GM23248 (cell line): ENCODE results near the gene SPATA24. TPM values are rescaled to one million over a fixed set of nuclear protein-coding genes. Genes with fewer than 3 reads are reported as not detected.
A peak's percentile ranks its signal among the peaks of the same experiment; 100 is the strongest.

Experiments used
- DNase-seq: peaks from one replicate; pipeline ENCODE4 v3.0.0-alpha.2; 2015
- H2AFZ ChIP-seq: fragments of 200-600 bp; sonication (generic); 2 replicates; pipeline ENCODE4 v1.6.1; 2016; ENCODE audit warnings: antibody characterized with exemption
- H3F3A ChIP-seq: fragments of 200-600 bp; sonication (generic); 2 replicates; pipeline ENCODE4 v1.6.1; 2016; ENCODE audit warnings: mild to moderate bottlenecking, antibody characterized with exemption, mixed run types; ENCODE audit not compliant: insufficient read depth
- H3K27ac ChIP-seq: fragments of 200-600 bp; sonication (generic); 2 replicates; pipeline ENCODE4 v1.5.1; 2016; ENCODE audit warnings: mild to moderate bottlenecking
- H3K27me3 ChIP-seq: fragments of 200-600 bp; sonication (generic); replicated peaks from 2 replicates; pipeline ENCODE4 v1.6.1; 2016; ENCODE audit warnings: mild to moderate bottlenecking; ENCODE audit not compliant: insufficient read depth
- H3K36me3 ChIP-seq: fragments of 200-600 bp; sonication (generic); 2 replicates; pipeline ENCODE4 v1.6.1; 2016; ENCODE audit warnings: low read depth, mild to moderate bottlenecking
- H3K4me1 ChIP-seq: fragments of 200-600 bp; sonication (generic); 2 replicates; pipeline ENCODE4 v1.6.1; 2016; ENCODE audit warnings: mild to moderate bottlenecking; ENCODE audit not compliant: insufficient read depth
- H3K4me2 ChIP-seq: fragments of 200-600 bp; sonication (generic); one replicate; pipeline ENCODE4 v1.6.1; 2016; ENCODE audit warnings: mild to moderate bottlenecking; ENCODE audit not compliant: unreplicated experiment
- H3K4me3 ChIP-seq: fragments of 200-600 bp; sonication (generic); 2 replicates; pipeline ENCODE4 v1.5.1; 2016; ENCODE audit warnings: mild to moderate bottlenecking
- H3K79me2 ChIP-seq: fragments of 200-600 bp; sonication (generic); 2 replicates; pipeline ENCODE4 v1.6.1; 2016; ENCODE audit warnings: mild to moderate bottlenecking; ENCODE audit not compliant: insufficient read depth
- H3K9ac ChIP-seq: fragments of 200-600 bp; sonication (generic); 2 replicates; pipeline ENCODE4 v1.6.1; 2016; ENCODE audit warnings: mild to moderate bottlenecking
- H3K9me2 ChIP-seq: fragments of 200-600 bp; sonication (generic); 2 replicates; pipeline ENCODE4 v1.6.1; 2016; ENCODE audit warnings: mixed run types, mild to moderate bottlenecking, moderate library complexity; ENCODE audit not compliant: insufficient read depth
- H3K9me3 ChIP-seq: fragments of 200-600 bp; sonication (generic); one replicate; pipeline ENCODE4 v1.6.1; 2017; ENCODE audit warnings: low read depth
- H4K20me1 ChIP-seq: fragments of 200-600 bp; sonication (generic); 2 replicates; pipeline ENCODE4 v1.6.0; 2016; ENCODE audit not compliant: insufficient read depth
- EZH2 ChIP-seq: fragments of 200-600 bp; sonication (generic); IDR thresholded peaks from 2 replicates; pipeline ENCODE4 v1.6.1; 2018; ENCODE audit warnings: antibody characterized with exemption, mild to moderate bottlenecking; ENCODE audit not compliant: insufficient read depth, poor library complexity, severe bottlenecking
- EZH2phosphoT487 ChIP-seq: fragments of 200-600 bp; sonication (generic); IDR thresholded peaks from 2 replicates; pipeline ENCODE4 v1.6.1; 2018; ENCODE audit warnings: antibody characterized with exemption, moderate library complexity, mild to moderate bottlenecking, low read depth; ENCODE audit not compliant: insufficient read depth
- WGBS, 2 experiments: methylation state at CpG; one replicate each; pipeline ENCODE4 v1.1.6; 2015 to 2017; ENCODE audit warnings: low lambda C conversion rate in 2 of 2, low coverage in 1 of 2; ENCODE audit errors: missing lambda C conversion rate in 2 of 2; 5-methylcytosine and 5-hydroxymethylcytosine counted together
- in situ Hi-C: fragments of 300-500 bp; cut with MboI; formaldehyde crosslinking; loops from 2 replicates; pipeline ENCODE4 v1.15.0; 2020
- polyA plus RNA-seq: library from polyadenylated mRNA; unstranded; fragments of >200 nt; fragmentation: Nextera tagmentation; extraction: Ambion mirVana; gene quantifications from 2 replicates; pipeline ENCODE4 v1.2.1, GENCODE V29; 2016
- total RNA-seq: library from RNA; depleted of rRNA; stranded (reverse); fragments of >200 nt; shearing (Covaris generic); gene quantifications from 2 replicates; pipeline ENCODE4 v1.2.3, GENCODE V29; 2014

Gene SPATA24
- total and polyA plus RNA-seq, 2 experiments from 2014 or later, result 0.43 to 4.3 TPM

- no peak overlapping the region for H3K27ac ChIP-seq
- H3K4me1 ChIP-seq, result peaks cover 19% of the 10 kb centered on the region
- TF ChIP-seq EZH2phosphoT487 (no peak), EZH2 (no peak)
- WGBS, 2 experiments, result 96 to 98% methylated on average over 9 of the region's 9 CpGs
- no peak overlapping the region for H2AFZ ChIP-seq
- no peaks in the 10 kb centered on the region for H3K9me2 ChIP-seq
- H4K20me1 ChIP-seq, result no peaks in the 10 kb centered on the region
- H3K36me3 ChIP-seq, result peaks cover 4% of the 10 kb centered on the region; the same call in 1 of the 2 replicates
- no peak overlapping the region for H3K4me3 ChIP-seq
- H3K79me2 ChIP-seq, result no peaks in the 10 kb centered on the region
- H3K4me2 ChIP-seq, result no peak overlapping the region
- no peaks in the 10 kb centered on the region for H3K9me3 ChIP-seq
- peaks cover 24% of the 10 kb centered on the region for H3F3A ChIP-seq
- in situ Hi-C loops, result no loop called here
- H3K27me3 ChIP-seq, result no peaks in the 10 kb centered on the region
- DNase-seq, result no peak
- no peak overlapping the region for H3K9ac ChIP-seq
These were observed 10.8 kb upstream of the SPATA24 start for GRCh38 chr5:139414581-139415130.

GRCh38 chr5:139413963-139414362 lies 10.1 kb upstream of the SPATA24 start:
- no peak for DNase-seq
- Histone ChIP-seq H3K4me3 (no peak overlapping the region), H3K79me2 (no peaks in the 10 kb centered on the region), H3K9me3 (no peaks in the 10 kb centered on the region), H2AFZ (no peak overlapping the region), H3K4me2 (no peak overlapping the region), H3K9ac (no peak overlapping the region), H3K27ac (no peak overlapping the region), H3K36me3 (peaks cover 4% of the 10 kb centered on the region; the same call in 1 of the 2 replicates), H3K4me1 (peaks cover 19% of the 10 kb centered on the region), H3F3A (peaks cover 27% of the 10 kb centered on the region), H3K9me2 (no peaks in the 10 kb centered on the region), H4K20me1 (no peaks in the 10 kb centered on the region), H3K27me3 (no peaks in the 10 kb centered on the region)
- no peak for TF ChIP-seq EZH2
- no peak for TF ChIP-seq EZH2phosphoT487
- 97 to 99% methylated on average over 6 of the region's 6 CpGs for WGBS, 2 experiments
- in situ Hi-C loops, result no loop called here

GRCh38 chr5:139413153-139413552 lies 9.3 kb upstream of the SPATA24 start:
- no peak overlapping the region for H2AFZ ChIP-seq
- DNase-seq, result no peak
- no peaks in the 10 kb centered on the region for H4K20me1 ChIP-seq
- H3K27ac ChIP-seq, result no peak overlapping the region
- WGBS, 2 experiments, result 96% methylated on average over 6 of the region's 6 CpGs
- in situ Hi-C loops, result no loop called here
- no peak overlapping the region for H3K9ac ChIP-seq
- peaks cover 27% of the 10 kb centered on the region for H3F3A ChIP-seq
- H3K27me3 ChIP-seq, result no peaks in the 10 kb centered on the region
- no peaks in the 10 kb centered on the region for H3K9me3 ChIP-seq
- H3K36me3 ChIP-seq, result no peaks in the 10 kb centered on the region
- peaks cover 19% of the 10 kb centered on the region for H3K4me1 ChIP-seq
- no peak for TF ChIP-seq EZH2
- no peak for TF ChIP-seq EZH2phosphoT487
- no peak overlapping the region for H3K4me2 ChIP-seq
- no peaks in the 10 kb centered on the region for H3K9me2 ChIP-seq
- no peak overlapping the region for H3K4me3 ChIP-seq
- H3K79me2 ChIP-seq, result no peaks in the 10 kb centered on the region

GRCh38 chr5:139410993-139411828 lies 7.3 kb upstream of the SPATA24 start:
- no peaks in the 10 kb centered on the region for H3K36me3 ChIP-seq
- no peaks in the 10 kb centered on the region for H3K27me3 ChIP-seq
- no peaks in the 10 kb centered on the region for H4K20me1 ChIP-seq
- TF ChIP-seq EZH2 (no peak), EZH2phosphoT487 (no peak)
- no peak overlapping the region for H3K4me3 ChIP-seq
- H3K27ac ChIP-seq, result peak overlapping the region; percentile 83
- H3K4me2 ChIP-seq, result peak overlapping the region; percentile 33
- H3K79me2 ChIP-seq, result no peaks in the 10 kb centered on the region
- WGBS, 2 experiments, result 11 to 12% methylated on average over 17 of the region's 17 CpGs
- DNase-seq, result peak; percentile 84
- H3K9me2 ChIP-seq, result no peaks in the 10 kb centered on the region
- peaks cover 27% of the 10 kb centered on the region for H3F3A ChIP-seq
- peak overlapping the region; percentile 84 for H2AFZ ChIP-seq
- in situ Hi-C loops, result no loop called here
- peaks cover 19% of the 10 kb centered on the region for H3K4me1 ChIP-seq
- peak overlapping the region; percentile 73 for H3K9ac ChIP-seq
- H3K9me3 ChIP-seq, result no peaks in the 10 kb centered on the region
